HG03025 (cell line): ENCODE measurements around the gene CEP128.

ENCODE experiments used
- ATAC-seq: cut with Tn5 transposase; IDR thresholded peaks from one replicate; pipeline ENCODE4 v1.9.1; 2021; ENCODE audit warnings: mild to moderate bottlenecking, moderate library complexity; ENCODE audit not compliant: unreplicated experiment, low FRiP score

The CEP128 gene

GRCh38 chr14:80906336-80906735 is 35.2 kb downstream of the CEP128 start:
- no peak for ATAC-seq

GRCh38 chr14:80902608-80903007 is 38.9 kb downstream of the CEP128 start:
- no peak for ATAC-seq

- no peak for ATAC-seq
Measured at GRCh38 chr14:80901822-80902221, 39.7 kb downstream of the CEP128 start.

GRCh38 chr14:80901260-80901659 is 40.3 kb downstream of the CEP128 start:
- ATAC-seq: no peak

GRCh38 chr14:80872645-80873044 is 68.9 kb downstream of the CEP128 start:
- no peak for ATAC-seq

- no peak for ATAC-seq
Measured at GRCh38 chr14:80868260-80868659, 73.3 kb downstream of the CEP128 start.

GRCh38 chr14:80867798-80868197 is 73.7 kb downstream of the CEP128 start:
- no peak for ATAC-seq

GRCh38 chr14:80867091-80867490 is 74.4 kb downstream of the CEP128 start:
- no peak for ATAC-seq

GRCh38 chr14:80865565-80865964 is 76.0 kb downstream of the CEP128 start:
- ATAC-seq: no peak

- ATAC-seq: no peak
Measured at GRCh38 chr14:80862983-80863382, 78.6 kb downstream of the CEP128 start.

GRCh38 chr14:80862541-80862940 is 79.0 kb downstream of the CEP128 start:
- ATAC-seq: no peak

GRCh38 chr14:80850197-80850814 is 91.2 kb downstream of the CEP128 start:
- no peak for ATAC-seq

GRCh38 chr14:80847070-80847469 is 94.5 kb downstream of the CEP128 start:
- ATAC-seq: no peak

- no peak for ATAC-seq
Measured at GRCh38 chr14:80845856-80846255, 95.7 kb downstream of the CEP128 start.

- no peak for ATAC-seq
Measured at GRCh38 chr14:80844872-80845271, 96.7 kb downstream of the CEP128 start.

GRCh38 chr14:80839743-80840142 is 101.8 kb downstream of the CEP128 start:
- no peak for ATAC-seq

- ATAC-seq: no peak
Measured at GRCh38 chr14:80809663-80810062, 131.9 kb downstream of the CEP128 start.

- ATAC-seq: no peak
Measured at GRCh38 chr14:80805136-80805535, 136.4 kb downstream of the CEP128 start.

GRCh38 chr14:80798878-80799277 is 142.7 kb downstream of the CEP128 start:
- no peak for ATAC-seq

GRCh38 chr14:80798211-80798610 is 143.3 kb downstream of the CEP128 start:
- no peak for ATAC-seq

GRCh38 chr14:80792771-80793170 is 148.8 kb downstream of the CEP128 start:
- ATAC-seq: no peak

GRCh38 chr14:80787876-80788275 is 153.7 kb downstream of the CEP128 start:
- no peak for ATAC-seq

- ATAC-seq: no peak
Measured at GRCh38 chr14:80784820-80785219, 156.7 kb downstream of the CEP128 start.
